Heart left ventricle (tissue), 13 donors: ENCODE results near the gene SIGLEC8.

Experiments
- CTCF ChIP-seq, 12 donors: fragments of 200-600 bp; sonication (generic) in 4 of 12; IDR thresholded peaks; one replicate each; pipeline versions ENCODE4 v1.5.0 to v1.8.0; 2018 to 2022; ENCODE audit warnings: antibody characterized with exemption in 12 of 12, mild to moderate bottlenecking in 5 of 12
- POLR2A ChIP-seq, 2 donors: fragments of 450-650 bp; IDR thresholded peaks; one replicate each; pipeline ENCODE4 v1.6.1; 2017; ENCODE audit warnings: antibody characterized with exemption in 2 of 2, mild to moderate bottlenecking in 2 of 2, moderate library complexity in 2 of 2
- donor health status: ischemic (EF 13 %, LVEDD 7.1; RV severe dilation, severe dysfunction).
- donor health status: DM: no; HTN: yes; CAD: no.
- donor health status: DM: no; HTN: no; CAD: no.
- donor health status: ischemic (EF 25% LVEDD 6.9; RV normal size, moderate dysfunction).
- donor health status: ischemic (EF 25% LVEDD 5.7; RV mildly dilated, moderate dysfunction).
- donor health status: ischemic (EF 35%, LVEDD 5.7; RV mildly dilated, moderate dysfunction).
- donor health status: nonischemic (EF 11% LVEDD 7.7; RV severe dilation, severe dysfunction).
- donor health status: DM: yes; HTN: yes; CAD: no.
- donor health status: PGD.
- donor health status: ischemic (EF 29% LVEDD 5.4; RV normal size, mild dysfunction).
- donor health status: nonischemic (EF 23%, LVEDD 6.1; RV moderate dilation, normal function).

- TF ChIP-seq CTCF (IDR thresholded peaks at IDR 0.05), result no peak
- TF ChIP-seq POLR2A (IDR thresholded peaks at IDR 0.05), result no peak
These were observed 33.3 kb upstream of the SIGLEC8 start for GRCh38 chr19:51491586-51491985.
